ENCODE measurements around the gene RAD1.

Gene RAD1

DNA sequence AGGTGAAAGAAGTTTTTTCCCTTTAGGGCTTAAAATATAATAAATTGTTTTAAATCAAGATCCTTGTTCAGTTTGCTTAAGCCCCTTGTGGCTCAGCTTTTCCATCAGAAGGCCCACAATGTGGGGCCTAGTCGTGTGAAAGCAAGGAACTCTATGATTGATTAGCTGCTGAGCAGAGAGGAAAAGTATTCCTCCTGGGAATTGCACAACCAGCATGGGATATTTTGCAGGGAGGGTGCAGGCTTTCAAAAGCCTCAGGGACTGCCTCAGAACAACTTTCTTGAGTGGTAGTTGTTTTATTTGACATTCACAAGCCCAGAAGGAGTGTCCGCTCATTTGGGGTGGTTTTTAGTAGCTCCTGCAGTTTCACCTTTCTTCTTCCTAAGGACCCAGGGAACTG lies 56.5 kb downstream of the RAD1 start:
- DNase-seq: peak; percentile 66

DNA sequence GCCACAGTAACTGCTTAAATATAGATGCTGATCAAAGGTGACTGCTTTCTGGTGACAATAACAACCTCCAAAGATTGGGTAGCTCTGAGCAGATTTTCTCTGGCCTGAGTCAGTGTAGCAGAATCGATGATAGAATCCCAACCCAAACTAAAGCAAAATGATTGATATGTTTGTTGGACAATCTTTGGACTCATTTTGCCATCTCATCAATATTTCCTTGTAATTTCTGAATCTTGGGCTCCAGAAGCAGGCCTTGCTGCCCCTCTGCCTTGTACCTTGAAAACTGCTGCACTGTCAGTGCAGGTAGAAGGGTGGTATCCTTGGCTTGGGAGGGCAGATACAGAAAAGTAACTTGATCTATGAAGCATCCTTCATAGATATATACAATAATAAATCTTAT lies 57.4 kb downstream of the RAD1 start:
- no peak for DNase-seq

DNA sequence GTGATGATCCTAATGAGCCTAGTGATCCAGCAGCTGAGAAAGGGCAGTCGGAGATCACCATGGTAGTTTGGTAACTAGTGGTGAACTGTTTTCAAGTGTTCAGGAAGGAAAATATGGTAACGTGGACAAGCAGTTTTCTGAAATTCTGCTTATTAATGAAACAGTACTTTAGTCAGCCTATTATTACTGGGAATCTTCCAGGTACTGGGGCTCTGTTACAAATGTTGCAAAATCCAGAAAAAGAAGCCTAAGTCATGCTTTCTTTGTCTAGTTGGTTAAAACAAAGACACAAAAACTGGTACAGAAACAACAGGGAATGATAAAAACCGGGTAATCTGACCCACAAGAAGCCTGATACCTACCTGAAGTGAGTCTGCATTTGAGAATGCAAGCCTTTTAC lies 58.1 kb downstream of the RAD1 start:
- DNase-seq: no peak
